ENCODE measurements around the gene INTS2. TPM values are rescaled to one million over a fixed set of nuclear protein-coding genes. Genes with fewer than 3 reads are reported as not detected.

INTS2 gene
- total RNA-seq, 1 experiment from 2014 or later: 20.8 TPM

GRCh38 chr17:61875285-61875684, 52.5 kb downstream of the INTS2 start:
- no peak overlapping the region for H4K8ac ChIP-seq (replicated peaks; ENCODE audit: insufficient read length, low read depth, low read length)
- H3K79me2 ChIP-seq (ENCODE audit: insufficient read depth, low read length): no peaks in the 10 kb centered on the region
- H3K9ac ChIP-seq (ENCODE audit: extremely low read depth, insufficient read length, low read length): no peak overlapping the region
- Mint-ChIP-seq H3K4me3 (no peak overlapping the region), H3K4me1 (no peaks in the 10 kb centered on the region), H3K27ac (no peak overlapping the region), H3K36me3 (ENCODE audit: insufficient read depth in 1 of 3, low read depth in 3 of 3) (peaks cover 0 to 45% (median 31%) of the 10 kb centered on the region in 3 experiments; a peak in 5 of 7 replicates), H3K9me3 (no peaks in the 10 kb centered on the region), H3K27me3 (ENCODE audit: low read depth) (no peaks in the 10 kb centered on the region)
- H4K20me1 ChIP-seq (ENCODE audit: control insufficient read depth, insufficient read depth, insufficient read length): no peaks in the 10 kb centered on the region
- no peak overlapping the region for H2BK20ac ChIP-seq (ENCODE audit: low read depth, low read length, poor library complexity, severe bottlenecking)
- H4K5ac ChIP-seq (ENCODE audit: insufficient read length, low read depth, low read length): no peak overlapping the region
- no peak overlapping the region for H3K4me2 ChIP-seq (ENCODE audit: insufficient read depth, insufficient read length, low read length)
- H3K27me3 ChIP-seq (ENCODE audit: insufficient read depth, low read length): no peaks in the 10 kb centered on the region
- H2BK120ac ChIP-seq (ENCODE audit: low read depth, low read length, poor library complexity, severe bottlenecking): no peak overlapping the region
- no peak overlapping the region for H3K23ac ChIP-seq (ENCODE audit: insufficient read length, low read depth, low read length)
- no CpG with 5 or more reads among the region's 1 CpG for WGBS (ENCODE audit: extremely low coverage, insufficient read length, low lambda C conversion rate)
- H3K79me1 ChIP-seq (ENCODE audit: insufficient read depth, low read depth, low read length, poor library complexity, severe bottlenecking): no peaks in the 10 kb centered on the region
- no peak overlapping the region for H3T11ph ChIP-seq (ENCODE audit: low read length)
- H2BK5ac ChIP-seq (ENCODE audit: insufficient read length, low read length): no peak overlapping the region
- no peak overlapping the region for H3K56ac ChIP-seq (ENCODE audit: insufficient read length, low read depth, low read length)
- H2BK12ac ChIP-seq (ENCODE audit: insufficient read length, low read depth, low read length): no peak overlapping the region
- no peak overlapping the region for H3K14ac ChIP-seq (ENCODE audit: insufficient read depth, low read length)
- no peaks in the 10 kb centered on the region for H3K4me1 ChIP-seq (ENCODE audit: insufficient read depth, low read length)
- no peak overlapping the region for H3K27ac ChIP-seq (ENCODE audit: insufficient read length, low read depth, low read length)
- H2AK5ac ChIP-seq (ENCODE audit: insufficient read length, low read length): no peak overlapping the region
- no peak for DNase-seq
- H2AFZ ChIP-seq (ENCODE audit: low read length): no peak overlapping the region
- no peaks in the 10 kb centered on the region for H3K9me3 ChIP-seq (ENCODE audit: control insufficient read depth, low read depth, low read length)
- H3K18ac ChIP-seq (ENCODE audit: insufficient read length, low read depth, low read length): no peak overlapping the region
- no peak overlapping the region for H3K4ac ChIP-seq (ENCODE audit: low read depth, low read length)
- H2BK15ac ChIP-seq (ENCODE audit: low read depth, low read length): no peak overlapping the region
- no peak for TF ChIP-seq CTCF (conservative IDR thresholded peaks at IDR 0.05)
- H4K91ac ChIP-seq (ENCODE audit: insufficient read length, low read depth, low read length): no peak overlapping the region
- no peaks in the 10 kb centered on the region for H3K23me2 ChIP-seq (ENCODE audit: insufficient read length, low read depth, low read length, poor library complexity, severe bottlenecking)
